Right lobe of liver (tissue), 4 donors: ENCODE results near the gene AQR.

ENCODE experiments used
- CTCF ChIP-seq, 4 donors: fragments of 200-600 bp in 3 of 4; fragments of 450-650 bp in 1 of 4; IDR thresholded peaks; one replicate each; pipeline versions ENCODE4 v1.5.1 to v1.8.0; 2016 to 2022; ENCODE audit warnings: antibody characterized with exemption in 4 of 4, mild to moderate bottlenecking in 2 of 4
- POLR2A ChIP-seq: fragments of 450-650 bp; IDR thresholded peaks from one replicate; pipeline ENCODE4 v1.6.1; 2017; ENCODE audit warnings: antibody characterized with exemption, mild to moderate bottlenecking
- donor health status: DM: no; HTN: no; CAD: no.
- donor health status: DM: no; HTN: no; CAD: no.
- donor health status: DM: no; HTN: yes; CAD: no.

- TF ChIP-seq CTCF (IDR thresholded peaks at IDR 0.05) (no peak), POLR2A (no peak)
Measured at GRCh38 chr15:34804776-34805175, 164.8 kb downstream of the AQR start.
